Measurements from ENCODE around the gene EDRF1.

DNA sequence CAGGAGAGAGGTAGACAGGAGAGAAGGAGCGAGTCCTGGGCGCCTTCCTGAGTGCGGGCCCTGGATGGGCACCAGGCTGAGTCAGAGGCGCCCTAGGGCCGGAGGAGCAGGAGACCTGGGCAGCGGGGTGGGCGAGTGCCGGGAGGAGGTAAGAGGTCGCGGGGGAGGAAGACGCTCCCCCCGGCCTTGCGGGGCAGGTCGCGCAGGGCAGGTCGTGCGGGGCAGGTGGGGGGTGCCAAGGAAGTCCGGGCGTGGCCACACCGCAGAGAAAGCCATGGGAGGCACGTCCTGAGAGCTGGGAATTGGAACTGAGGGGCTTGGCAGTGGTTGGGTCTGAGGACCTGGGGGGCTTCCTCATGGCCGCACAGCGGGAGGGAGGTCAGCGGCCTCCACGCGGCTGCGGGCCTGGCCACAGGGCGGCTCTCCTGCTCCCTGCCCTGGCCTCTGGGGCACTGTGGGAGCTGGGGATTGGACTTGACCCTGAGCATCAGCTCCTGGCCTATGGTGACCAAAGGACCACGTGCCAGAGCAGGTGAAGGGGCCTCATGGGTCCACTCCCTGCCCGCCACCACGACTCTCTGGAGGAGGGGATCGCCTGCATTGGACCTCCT, 55.2 kb downstream of the EDRF1 start:
- TF ChIP-seq EP300 (IDR thresholded peaks at IDR 0.05) (no peak), POLR2A (IDR thresholded peaks at IDR 0.05) (no peak)
- TF ChIP-seq, protein P1, sequence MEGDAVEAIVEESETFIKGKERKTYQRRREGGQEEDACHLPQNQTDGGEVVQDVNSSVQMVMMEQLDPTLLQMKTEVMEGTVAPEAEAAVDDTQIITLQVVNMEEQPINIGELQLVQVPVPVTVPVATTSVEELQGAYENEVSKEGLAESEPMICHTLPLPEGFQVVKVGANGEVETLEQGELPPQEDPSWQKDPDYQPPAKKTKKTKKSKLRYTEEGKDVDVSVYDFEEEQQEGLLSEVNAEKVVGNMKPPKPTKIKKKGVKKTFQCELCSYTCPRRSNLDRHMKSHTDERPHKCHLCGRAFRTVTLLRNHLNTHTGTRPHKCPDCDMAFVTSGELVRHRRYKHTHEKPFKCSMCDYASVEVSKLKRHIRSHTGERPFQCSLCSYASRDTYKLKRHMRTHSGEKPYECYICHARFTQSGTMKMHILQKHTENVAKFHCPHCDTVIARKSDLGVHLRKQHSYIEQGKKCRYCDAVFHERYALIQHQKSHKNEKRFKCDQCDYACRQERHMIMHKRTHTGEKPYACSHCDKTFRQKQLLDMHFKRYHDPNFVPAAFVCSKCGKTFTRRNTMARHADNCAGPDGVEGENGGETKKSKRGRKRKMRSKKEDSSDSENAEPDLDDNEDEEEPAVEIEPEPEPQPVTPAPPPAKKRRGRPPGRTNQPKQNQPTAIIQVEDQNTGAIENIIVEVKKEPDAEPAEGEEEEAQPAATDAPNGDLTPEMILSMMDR (IDR thresholded peaks at IDR 0.05) = no peak

Data from suprapubic skin (tissue), 3 donors.